NCI-H82 treated with DMSO at 0.1 percent for 48 hours (cell line): Measurements from ENCODE around the gene CDCA7L.
A peak's percentile ranks its signal among the peaks of the same experiment; 100 is the strongest.
"Not testable (repeated sequence)": the region's sequence is repeated elsewhere in the genome, so short reads cannot be mapped to it uniquely, and the experiment has no call there.

ENCODE experiments used
- DNase-seq: peaks from one replicate; lab custom pipeline; 2025; ENCODE audit not compliant: unreplicated experiment; lab: John Stamatoyannopoulos, UW

CDCA7L gene

DNA sequence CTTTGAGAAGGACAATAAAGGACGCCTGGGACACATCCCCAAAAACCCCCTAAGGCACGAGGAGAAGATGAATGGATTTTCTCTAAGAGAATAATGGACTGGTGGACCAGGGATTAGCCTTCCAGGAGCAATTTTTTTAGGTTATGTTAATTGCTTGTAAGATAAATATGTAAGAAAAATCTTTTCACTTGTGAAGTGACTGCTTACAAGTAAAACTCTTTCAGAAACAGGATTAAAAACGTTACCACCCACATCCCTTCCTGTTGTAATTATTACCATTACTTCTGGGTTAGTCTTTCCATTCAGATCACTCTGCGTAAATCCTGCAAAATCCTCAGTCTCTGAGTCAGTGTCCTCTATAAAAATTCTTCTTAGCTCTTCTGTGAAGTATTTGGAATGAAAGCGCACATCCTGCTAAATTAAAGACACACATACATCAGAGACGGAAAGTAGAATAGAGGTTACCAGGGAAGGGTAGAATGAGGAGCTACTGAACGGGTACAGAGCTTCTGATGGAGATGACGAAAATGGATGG lies 34.3 kb downstream of the CDCA7L start:
- DNase-seq: no peak

DNA sequence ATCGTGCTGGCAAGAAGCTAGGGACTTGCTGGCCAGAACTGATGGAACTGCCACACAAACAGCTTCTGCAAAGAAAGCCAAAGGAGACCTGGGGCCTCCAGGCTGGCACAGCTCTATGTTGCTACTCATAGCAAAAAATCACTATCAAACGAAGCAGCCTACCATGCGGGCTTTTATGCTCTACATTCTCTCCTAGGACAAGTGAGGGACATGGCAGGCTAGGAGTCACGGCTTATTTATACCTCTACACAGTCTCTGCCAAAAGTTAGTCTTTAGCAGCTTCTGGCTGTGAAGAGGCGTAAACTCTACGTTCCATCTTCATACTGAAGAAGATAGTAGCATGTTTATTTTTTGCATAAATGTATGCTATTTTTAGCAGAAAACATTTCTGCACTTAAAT lies 35.4 kb downstream of the CDCA7L start:
- no peak for DNase-seq

DNA sequence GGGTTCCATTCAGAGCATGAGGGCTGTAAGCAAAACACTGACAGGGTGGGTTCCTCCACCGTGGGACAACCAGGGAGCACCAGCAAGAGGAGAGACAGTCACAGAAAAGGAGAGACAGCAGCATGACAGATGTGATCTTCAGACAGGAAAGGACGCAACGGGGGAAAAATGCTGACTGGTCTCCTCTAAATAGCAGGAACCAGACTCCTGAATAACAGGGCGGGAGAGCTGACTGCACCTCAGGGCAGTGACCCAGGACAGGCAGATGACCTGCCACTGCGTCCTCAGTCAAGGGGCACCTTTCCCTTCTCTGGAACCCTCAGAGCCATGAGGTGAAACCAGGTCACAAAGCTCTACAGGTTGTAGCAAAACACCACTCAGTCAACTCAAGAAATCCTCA lies 37.0 kb downstream of the CDCA7L start:
- DNase-seq: no peak

DNA sequence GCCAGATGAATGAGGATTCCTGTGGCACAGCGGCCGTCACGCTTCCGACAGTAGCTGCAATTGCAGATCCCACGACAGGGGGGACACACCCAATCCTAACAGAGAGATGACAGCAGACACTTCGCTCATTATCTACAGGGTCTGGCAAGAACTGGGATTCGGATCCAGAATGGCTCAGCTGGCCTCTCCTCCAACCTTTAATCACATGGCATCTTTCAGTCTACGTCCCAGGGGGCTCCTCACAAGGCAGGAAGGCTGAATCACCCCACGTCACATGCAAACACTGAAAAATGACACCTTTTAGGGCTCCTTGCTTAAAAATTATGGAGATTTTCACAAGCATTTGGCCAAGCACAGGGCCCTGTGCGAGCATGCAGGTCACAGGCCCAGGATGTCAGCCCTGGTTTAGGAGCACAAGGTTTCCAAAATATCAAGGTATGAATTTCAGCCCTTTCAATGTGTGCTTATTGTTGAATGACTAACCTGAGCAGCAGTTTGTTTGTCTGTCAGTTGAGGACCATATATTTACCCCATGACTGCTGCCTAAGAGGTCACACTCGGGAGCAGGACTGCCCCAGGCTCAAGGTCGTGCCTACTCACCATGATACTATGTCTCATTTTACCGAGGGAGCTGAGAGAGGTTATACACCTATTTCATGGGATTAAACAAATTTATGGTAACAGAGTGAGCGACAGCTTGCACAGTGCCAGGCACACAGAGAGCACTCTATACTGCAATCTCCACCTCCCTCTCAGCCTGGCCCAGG lies 42.5 kb downstream of the CDCA7L start:
- DNase-seq: no peak

DNA sequence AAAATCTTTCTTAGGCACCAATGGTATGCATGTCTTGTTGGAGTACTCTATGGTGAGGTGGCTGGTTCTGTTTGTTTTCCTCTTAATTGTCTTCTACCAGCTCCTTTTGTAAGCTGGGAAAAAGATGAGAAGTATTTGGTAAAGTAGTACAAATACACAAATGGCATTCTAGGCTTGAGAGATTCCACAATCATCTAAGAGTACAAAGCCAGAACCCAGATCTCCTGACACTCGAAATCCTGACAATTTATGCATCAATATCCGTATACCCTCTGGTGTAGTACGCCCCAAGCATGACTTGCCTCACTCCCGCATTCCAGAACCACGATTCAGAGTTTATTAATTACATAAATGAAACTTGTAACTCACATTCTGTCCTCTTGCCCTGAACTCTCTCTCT lies 43.5 kb downstream of the CDCA7L start:
- no peak for DNase-seq

DNA sequence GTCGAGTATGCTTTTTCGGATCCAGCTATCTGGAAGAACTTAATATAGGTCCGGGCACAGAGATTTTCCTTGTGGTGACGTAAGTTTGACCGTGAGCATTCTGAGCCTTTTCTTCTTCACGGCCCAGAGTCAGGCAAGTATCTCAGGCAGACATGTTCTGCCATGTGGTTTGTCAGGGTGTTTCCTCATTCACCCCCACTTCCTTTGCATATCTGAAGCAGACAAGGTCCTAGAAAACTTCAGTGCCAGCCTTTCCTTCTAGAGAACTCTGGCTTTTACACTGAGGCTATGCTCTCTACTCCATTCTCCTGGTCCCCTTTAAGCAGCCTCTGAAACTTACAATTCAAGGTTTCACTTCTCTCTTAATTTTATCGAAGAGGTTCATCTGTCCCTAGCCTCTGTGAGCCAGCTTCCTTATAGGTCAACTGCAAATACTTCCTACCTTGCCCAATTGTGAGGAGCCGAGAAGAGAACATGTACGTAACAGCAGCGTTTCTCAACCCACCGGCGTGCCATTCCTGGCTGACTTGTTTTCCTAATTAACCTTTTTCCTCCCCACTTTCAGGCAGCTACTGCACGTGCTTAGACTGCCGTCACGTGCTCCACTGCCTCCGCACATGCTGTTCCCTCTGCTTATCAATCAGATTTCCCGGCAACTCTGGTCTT lies 47.3 kb downstream of the CDCA7L start:
- no peak for DNase-seq

DNA sequence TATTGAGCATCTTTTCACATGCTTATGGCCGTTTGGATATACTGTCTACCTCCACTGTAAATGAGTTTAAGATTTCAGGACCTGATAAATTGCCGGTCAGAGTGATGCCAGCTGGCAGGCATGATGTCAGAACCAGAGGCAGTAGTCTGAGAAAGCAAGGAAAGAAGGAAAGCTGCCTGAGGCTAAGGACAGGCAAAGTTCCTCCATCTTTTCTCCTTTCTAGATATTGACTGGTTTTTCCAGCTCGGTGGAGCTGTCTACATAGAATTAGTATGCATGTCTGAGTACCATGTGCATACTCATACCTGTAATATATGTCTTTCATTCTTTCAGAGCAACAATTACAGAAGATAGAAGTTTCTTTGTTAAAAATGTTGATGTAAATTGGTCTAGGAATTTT lies 52.3 kb downstream of the CDCA7L start:
- no peak for DNase-seq

DNA sequence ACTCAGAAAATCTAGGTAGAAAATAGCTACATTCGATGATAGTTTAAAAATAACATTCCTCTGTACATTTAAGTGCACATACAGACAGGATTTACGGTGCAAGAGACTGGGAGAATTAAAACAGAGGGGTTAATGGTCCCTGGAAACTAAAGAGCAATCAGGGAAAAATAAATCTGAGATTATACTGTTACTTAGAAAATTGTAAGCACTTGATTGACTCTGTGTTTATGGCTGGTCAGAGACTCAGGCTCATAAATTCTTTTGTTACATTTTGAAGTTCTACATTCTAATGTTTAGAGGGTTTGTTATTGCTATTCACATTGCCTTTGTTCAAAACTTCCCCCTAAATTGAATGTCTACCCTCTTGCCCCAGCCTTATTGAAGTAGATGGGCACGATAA lies 54.4 kb downstream of the CDCA7L start:
- no peak for DNase-seq

DNA sequence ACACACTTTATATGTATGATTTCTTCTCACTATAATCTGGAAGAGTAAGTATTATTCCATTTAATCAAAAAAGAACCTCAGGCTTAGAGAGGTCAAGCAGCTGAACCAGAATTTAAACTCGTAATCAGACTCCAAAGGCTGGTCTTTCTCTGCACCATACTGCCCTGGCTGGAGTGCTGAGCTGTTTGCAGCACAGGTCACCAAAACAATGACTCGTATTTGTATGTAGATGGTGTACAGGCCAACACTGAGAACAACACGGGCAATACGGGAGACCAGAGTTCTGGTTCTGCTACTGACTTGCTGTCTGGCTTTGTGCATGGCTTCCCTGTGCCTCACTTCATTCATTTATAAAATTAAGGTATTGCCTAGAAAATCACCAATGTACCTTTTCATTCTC lies 57.9 kb downstream of the CDCA7L start:
- no peak for DNase-seq

DNA sequence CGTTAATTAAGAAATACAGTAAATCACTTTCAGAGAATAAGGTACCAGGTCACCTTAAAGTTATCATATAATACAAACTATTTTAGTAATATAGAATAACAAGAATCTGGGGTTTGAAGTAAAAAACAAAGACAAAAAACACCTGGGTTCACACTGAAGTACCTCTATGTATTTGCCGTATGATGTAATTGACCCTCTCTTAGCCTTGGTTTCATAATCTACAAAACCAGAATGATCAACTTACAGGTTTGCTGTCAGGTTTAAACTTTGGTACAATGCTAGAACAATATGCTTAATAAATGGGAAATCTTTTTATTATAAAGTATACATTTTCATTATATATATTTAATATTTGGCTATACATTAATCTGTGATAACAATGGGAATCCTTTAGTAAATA lies 58.3 kb downstream of the CDCA7L start:
- DNase-seq: no peak

DNA sequence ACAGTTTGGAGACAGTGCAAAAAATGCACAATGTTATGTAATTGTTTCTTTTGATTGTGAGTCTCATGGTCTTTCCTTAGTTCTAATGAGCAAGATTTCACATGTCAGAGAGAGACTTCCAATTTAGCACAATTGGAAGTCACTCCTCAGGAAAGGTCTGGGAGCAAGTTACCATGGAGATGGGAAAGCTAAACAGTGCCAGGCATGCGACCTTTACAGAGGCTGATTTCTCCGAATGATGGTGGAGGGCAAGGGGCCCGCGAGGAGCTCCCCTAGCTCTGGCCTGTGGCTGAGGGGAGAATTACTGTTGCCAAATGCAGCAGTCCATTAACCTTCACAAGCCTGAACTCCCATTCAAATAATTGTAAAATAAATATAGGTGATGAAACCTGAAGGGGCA lies 59.3 kb downstream of the CDCA7L start:
- no peak for DNase-seq

DNA sequence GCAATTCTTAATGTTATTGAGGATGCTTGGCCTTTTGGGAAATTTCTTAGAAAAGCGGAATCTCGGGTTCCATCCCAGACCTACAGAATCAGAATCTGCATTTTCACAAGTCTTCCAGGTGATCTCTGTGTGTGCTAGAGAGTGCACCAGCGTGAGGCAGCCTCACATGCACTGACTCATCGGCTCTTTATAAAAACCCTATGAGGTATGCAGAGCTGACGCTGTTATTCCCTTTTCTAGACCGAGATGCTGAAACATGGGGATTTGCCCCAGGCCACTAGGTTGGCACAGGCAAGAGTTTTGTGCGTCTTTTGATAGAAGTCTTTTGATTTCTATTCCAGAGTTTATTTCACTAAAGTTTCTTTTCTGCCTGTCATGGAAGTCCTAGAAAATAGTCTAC lies 61.2 kb downstream of the CDCA7L start:
- no peak for DNase-seq

DNA sequence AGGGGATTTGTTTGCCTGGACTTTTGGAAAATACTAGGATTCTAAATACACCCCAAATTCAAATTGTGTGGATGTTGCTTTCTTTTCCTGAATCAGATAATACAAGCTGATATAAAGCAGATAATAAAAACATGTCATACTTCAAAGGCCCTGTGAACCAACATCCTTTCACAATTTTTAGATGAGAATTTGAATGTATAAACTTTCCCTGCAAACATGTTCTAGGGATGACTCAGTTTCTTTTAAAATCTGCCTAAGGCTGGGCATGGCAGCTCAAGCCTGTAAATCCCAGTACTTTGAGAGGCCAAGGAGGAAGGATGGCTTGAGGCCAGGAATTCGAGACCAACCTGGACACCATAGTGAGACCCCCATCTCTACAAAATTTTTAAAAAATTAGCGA lies 62.2 kb downstream of the CDCA7L start:
- not testable (repeated sequence) for DNase-seq

DNA sequence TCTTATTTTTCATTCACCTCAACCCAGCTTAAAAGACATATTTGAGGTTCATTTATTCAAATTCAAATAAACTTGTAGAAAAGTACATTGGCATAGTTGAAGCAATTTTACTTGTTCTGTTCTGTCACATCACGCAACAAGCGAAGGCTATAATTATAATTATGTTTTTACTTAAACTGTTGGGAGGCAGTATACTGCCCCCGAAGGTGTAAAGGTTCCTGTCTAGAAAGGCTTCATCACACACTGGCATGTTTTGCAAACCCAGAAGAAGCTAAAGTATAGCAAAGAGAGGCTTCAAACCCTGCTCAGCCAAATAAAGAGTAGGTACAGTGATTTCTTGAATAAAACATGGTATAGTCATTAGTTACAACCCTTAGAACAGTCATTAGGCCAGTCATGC lies 62.6 kb downstream of the CDCA7L start:
- no peak for DNase-seq

DNA sequence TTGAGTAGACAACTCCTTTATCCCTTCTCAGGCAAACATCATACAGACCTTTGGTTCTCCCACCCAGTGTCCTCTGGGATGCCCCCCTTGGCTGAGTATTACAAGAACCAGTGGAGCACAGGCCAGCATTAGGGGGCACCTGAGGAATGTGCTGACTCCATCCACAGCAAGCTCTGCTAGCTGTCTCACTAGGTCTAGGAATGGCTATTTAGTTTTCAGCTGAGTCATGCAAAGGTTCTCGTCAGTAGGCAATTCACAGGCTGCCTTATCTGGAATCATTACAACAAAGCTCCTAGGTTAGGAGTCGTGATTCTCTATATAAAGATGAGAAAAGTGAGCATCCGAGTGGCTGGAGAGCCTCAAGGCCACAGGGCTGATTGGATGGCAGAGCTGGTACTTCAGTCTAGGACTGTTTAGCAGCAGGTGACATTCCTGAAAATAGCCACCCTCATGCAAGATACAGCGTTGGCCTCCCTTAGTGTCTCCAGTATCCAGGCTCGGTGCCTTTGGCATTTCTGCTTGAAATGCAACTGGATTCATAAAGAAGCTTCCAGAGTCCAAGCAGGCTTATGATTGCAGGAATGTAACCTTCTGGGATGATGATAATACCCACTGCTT lies 75.8 kb downstream of the CDCA7L start:
- no peak for DNase-seq

DNA sequence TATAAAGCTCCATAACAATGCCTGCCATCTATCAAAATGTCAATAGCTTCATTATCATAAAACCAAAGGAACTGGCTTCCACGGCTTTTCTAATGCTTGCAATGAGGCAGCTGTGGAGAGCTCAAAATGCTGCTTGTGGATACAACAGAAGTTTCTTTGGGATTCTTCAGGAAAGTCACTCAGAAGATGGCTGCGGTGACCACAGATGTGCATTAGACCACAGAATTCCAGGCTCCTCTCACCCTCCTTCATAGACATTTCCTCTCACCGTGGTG lies 77.2 kb downstream of the CDCA7L start:
- DNase-seq: no peak

DNA sequence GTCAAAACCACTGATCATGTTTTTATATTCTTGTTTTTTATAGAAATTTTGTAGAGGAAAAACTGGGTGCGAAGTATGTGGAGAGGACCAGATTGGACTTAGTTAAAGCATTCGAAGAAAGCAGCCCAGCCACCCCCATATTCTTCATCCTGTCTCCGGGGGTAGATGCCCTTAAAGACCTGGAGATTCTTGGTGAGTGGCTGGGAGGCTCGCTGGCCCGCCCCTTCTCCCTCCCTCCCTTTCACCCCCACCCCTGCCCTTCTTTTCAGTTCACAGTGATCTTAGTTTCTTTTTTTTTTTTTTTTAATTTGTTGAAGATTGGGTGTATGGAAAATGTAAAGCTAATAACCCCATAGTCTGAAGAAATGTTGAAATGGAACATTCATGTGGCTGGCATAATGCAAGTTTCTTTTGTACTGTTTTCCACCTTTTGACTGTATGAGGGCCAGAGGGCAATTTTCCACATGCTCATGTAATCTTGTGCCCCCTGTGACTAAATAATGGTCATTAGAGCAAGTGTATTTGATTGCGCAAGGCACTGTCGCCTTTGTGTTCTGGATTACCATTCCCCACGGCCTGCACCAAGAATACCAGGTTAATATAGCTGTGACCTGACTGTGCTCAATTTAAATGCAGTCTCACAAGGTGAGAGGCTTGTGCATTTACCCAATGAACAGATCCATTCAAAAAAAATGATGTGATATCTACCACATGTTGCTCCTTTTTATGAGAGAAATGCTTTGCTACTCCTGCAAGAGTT lies 77.7 kb downstream of the CDCA7L start:
- no peak for DNase-seq

DNA sequence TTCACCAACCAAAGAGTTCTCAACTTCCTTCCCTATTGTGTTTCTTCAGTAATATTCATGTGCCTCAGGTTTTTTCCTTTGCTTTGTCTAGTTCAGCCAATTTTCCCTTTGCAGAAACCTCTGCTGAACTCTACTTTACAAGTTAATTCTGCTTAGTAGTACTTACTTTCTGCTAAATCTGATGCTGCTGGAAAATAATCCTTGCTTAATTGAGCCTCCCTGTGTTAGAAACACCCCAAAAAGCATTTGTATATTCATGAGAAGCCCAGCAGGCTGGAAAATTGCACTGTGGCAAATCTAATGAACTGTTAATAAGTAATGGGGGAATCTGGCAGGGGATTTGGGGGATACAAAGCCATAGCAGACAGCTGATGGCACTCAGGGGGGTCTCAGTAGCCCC lies 78.5 kb downstream of the CDCA7L start:
- DNase-seq: peak; percentile 1

DNA sequence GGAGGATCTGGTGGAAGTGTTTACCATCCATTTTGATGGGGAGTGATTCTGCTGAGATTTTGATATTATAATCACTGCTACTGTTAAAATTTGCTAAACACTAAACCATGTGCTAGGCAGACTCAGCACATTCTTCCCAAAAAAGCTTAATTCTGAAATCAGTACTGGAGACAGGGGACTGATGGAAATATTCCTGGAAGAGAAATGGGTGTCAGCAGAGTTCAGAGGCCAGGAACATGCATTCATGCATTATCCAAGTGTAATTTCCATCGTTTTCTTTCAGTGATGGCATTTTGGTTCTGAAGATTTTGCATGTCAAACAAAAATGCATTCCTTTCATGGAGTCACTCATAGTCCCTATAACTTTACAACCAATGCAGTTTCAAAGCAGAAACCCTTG lies 79.0 kb downstream of the CDCA7L start:
- no peak for DNase-seq

DNA sequence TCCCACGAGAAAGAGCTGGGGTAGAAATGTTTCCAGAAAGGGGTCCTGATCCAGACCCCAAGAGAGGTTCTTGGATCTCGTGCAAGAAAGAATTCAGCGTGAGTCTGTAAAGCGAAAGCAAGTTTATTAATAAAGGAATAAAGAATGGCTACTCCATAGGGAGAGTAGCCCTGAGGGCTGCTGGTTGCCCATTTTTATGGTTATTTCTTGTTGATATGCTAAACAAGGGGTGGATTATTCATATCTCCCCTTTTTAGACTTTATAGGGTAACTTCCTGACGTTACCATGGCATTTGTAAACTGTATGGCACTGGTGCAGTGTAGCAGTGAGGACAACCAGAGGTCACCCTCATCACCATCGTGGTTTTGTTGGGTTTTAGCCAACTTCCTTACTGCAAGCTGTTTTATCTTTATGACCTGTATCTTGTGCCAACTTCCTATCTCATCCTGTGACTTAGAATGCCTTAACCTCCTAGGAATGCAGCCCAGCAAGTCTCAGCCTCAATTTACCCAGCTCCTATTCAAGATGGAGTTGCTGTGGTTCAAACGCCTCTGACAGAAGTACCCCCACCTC lies 80.0 kb downstream of the CDCA7L start:
- not testable (repeated sequence) for DNase-seq

DNA sequence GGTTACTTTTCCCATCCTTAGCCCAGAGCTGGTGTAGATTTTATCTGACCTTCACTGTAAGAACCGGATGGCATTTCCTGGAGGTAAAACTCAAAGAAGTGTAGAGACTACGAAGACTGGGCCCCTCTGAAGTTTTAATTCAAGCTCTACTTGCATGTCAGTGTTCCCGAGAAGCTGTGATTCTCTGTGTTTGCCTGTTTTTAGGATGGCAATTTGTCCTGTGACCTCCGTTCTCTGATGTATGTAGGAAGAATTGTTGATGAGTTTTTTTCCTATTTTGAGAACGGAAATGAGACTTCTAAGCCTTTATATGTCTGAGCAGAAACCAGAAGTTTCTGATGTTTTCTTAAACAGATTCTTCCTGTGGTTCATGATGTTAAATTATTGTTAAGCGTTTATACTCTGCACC lies 94.1 kb downstream of the CDCA7L start:
- DNase-seq: no peak
